HG03103 (cell line): Measurements from ENCODE around the gene XKR8.

Source experiments
- ATAC-seq: cut with Tn5 transposase; IDR thresholded peaks from one replicate; pipeline ENCODE4 v1.9.1; 2021; ENCODE audit warnings: low read depth; ENCODE audit not compliant: unreplicated experiment

Gene XKR8, protein sequence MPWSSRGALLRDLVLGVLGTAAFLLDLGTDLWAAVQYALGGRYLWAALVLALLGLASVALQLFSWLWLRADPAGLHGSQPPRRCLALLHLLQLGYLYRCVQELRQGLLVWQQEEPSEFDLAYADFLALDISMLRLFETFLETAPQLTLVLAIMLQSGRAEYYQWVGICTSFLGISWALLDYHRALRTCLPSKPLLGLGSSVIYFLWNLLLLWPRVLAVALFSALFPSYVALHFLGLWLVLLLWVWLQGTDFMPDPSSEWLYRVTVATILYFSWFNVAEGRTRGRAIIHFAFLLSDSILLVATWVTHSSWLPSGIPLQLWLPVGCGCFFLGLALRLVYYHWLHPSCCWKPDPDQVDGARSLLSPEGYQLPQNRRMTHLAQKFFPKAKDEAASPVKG

DNA sequence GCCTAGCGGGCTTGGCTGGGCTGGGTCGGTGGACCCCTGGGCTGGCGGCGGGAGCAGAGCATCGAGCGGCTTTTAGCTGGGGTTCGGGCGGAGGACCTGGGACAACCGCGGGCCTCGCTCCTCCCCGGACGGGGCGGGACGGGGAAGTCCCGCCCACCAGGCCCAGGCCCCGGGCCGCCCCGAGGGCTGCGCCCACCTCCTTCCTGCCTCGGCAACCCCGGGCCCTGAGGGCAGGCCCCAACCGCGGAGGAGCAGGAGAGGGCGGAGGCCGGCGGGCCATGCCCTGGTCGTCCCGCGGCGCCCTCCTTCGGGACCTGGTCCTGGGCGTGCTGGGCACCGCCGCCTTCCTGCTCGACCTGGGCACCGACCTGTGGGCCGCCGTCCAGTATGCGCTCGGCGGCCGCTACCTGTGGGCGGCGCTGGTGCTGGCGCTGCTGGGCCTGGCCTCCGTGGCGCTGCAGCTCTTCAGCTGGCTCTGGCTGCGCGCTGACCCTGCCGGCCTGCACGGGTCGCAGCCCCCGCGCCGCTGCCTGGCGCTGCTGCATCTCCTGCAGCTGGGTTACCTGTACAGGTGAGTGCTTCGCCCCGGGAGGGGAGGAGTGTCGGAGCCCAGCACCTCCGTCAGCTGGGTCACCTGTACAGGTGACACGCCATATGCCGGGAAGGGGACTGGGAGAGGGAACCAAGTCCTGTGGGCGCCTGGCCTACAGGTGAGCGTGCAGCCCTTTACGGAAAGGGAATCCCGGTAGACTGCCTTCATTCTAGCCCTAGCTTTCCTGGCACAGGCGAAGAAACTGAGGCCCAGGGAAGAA is at the start of gene XKR8:
Gene XKR8 (plus strand): TSS at position 182 of the 812 bp plus-strand sequence. CDS start 97 bp downstream, at position 279.
- ATAC-seq = peak; percentile 85

DNA sequence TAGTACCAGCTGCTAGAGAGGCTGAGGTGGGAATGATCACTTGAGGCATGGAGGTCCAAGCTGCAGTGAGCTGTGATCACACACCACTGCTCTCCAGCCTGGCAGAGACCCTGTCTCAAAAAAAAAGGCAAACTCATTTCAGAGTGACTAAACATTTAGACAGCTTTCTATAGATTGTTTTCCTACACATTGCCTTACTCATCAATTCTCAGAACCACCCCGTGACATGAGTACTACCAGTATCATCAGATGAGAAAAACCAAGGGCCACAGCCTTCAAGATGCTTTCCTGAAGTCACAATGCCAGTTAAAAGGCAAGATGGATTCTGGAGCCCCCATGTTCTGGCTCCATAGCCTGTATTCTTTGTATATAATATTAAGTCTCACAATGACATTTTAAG is 47.3 kb upstream of the XKR8 start:
- ATAC-seq = no peak

DNA sequence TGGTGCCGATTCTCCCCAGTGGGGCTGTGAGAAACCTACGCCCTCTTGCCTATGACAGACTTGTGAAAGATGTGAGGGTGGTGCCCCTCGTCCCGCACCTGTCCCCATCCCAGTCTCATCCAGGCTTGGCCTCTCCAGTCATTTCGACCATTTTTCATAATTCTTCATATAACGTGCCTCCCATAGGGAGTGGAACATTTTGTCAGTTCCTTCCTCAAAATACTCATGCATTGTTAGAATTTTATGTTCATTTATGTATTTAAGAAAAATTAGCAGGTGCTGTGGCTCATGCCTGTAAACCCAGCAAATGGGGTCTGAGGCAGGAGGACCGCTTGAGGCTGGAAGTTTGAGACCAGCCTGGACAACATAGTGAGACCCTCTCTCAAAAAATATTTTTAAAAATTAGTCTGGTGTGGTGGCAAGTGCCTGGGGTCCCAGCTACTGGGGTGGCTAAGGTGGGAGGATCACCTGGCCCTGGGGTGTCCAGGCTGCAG is 44.6 kb upstream of the XKR8 start:
- no peak for ATAC-seq

DNA sequence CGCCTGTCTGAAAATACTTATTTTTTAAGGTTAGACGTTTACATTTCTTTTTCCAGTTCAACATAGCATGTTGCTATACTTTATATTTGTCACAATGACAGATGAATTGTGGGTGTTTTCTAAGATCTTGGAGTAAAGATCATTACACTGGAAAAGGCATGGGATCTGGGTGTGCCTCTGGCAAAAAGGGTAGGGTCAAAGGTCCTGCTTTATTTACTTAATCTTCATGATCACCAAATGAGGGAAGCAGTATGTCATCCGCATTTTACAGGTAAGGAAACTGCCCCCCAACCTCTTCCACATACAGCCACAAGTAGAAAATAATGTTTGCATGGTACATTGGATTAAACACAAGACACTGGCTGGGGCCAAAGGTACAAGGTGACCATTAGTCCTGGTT is 37.5 kb upstream of the XKR8 start:
- no peak for ATAC-seq

DNA sequence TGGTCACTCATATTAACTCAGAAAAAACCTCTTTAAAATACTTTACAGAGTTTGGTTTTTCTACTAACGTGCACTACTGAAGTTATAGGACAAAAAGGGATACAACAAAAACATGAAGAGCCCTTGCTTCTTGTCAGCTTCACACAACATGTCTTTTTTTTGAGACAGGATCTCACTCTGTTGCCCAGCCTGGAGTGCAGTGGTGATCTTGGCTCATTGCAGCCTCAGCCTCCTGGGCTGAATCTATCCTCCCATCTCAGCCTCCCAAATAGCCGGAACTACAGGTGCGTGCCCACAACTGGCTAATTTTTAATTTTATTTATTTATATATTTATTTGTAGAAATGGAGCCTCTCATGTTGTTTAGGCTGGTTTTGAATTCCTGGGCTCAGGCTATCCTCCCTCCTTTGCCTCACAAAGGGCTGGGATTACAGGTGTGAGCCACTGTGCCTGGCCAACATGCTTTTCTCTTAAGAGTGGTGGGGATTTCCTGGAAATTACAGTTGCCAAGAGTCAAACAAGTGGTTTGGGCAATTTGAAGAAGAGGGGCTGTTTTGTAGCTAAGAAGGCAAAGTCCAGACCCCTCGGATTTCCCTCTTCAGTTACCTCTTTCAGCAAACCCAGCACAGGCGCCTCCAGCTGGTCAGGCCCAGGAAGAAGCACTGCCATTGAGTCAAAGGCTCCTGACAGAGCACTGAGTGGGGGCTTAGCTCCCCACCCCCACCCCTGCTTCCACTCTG is 31.4 kb upstream of the XKR8 start:
- no peak for ATAC-seq

DNA sequence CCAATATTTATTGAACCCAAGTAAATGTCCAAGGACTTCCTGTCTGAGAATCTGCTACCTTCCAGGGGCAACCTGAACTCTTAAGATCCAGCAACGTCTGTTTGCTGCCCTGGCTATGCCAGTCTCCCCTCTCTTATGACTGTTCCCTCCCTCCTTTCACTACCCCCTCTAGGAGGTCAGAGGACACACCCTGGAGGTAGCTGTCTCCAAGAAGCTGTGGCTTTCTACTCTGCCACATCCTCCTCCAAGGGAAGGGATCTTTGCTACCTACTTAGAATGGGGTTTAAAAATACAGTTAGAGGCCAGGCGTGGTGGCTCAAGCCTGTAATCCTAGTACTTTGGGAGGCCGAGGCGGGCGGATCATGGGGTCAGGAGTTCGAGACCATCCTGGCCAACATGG is 28.6 kb upstream of the XKR8 start:
- ATAC-seq = no peak

DNA sequence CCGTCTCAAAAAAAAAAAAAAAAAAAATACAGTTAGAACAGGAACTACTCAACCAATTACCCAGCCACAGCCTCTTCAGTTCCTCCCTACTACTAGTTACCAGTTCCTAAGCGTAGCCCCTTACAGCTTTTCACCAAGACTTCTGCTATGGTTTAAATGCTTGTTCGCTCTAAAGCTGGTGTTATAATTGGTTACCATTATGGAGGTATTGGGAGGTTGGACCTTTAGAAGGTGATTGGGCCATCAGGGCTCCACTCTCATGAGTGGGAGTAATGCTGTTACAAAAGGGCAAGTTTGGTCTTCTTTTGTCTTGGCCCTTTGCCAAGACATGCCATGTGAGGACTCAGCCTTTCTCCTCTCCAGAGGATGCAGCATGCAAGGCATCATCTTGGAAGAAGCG is 28.0 kb upstream of the XKR8 start:
- no peak for ATAC-seq

DNA sequence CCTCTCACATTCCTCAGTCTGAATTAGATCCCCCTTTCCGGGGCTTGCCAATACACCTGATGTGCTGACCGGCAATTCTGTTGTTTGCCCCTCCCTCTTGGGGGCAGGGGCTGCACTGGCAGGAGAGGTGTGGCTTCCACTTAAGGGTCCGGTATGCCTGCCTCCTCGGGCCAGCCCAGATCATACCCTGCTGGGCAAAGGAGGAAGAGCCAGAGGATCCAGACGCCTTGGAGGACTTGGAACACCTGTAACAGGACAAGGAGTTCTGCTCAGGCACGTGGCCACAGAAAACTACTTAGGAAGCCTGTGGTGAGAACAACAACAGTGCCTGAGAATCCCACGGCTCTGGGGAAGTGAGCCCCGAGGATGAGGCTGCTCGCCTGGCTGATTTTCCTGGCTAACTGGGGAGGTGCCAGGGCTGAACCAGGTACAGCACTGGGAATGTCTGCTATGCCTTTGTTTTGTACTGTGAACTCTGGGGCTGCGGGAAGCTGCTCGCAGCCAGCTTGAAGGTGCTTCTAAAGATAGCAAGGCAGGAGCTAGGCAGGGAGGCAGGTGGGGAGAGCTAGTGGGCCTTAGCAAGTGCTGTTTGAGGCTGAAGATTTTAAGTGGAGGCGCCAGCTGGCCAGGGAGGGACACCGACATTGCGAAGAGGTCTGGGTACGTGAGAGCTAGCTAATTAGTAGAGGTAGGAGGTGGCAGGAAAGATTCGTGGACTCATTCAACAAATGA is 24.8 kb upstream of the XKR8 start, which contains the start of gene SMPDL3B:
Gene SMPDL3B (plus strand): TSS at position 183 of the 732 bp plus-strand sequence. CDS start 184 bp downstream, at position 367.
- ATAC-seq = no peak

DNA sequence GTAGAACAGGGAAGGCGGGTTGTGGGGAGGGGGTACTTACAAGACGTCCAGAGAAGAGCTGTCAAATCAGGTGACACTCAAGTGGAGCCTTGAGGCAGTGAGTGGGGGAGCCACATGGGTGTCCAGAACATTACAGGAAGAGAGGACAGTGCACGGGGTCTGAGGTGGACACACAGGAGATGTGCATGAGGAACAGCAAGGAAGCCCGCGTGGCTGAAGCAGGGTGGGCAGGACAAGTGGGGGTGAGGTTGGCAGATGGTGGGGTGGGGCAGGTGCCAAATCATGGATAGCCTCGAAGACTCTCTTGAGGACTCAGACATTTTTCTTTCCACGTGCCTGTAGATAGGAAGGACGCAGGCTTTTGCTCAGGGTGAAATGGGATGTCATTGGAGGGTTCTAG is 24.1 kb upstream of the XKR8 start:
- ATAC-seq = no peak

DNA sequence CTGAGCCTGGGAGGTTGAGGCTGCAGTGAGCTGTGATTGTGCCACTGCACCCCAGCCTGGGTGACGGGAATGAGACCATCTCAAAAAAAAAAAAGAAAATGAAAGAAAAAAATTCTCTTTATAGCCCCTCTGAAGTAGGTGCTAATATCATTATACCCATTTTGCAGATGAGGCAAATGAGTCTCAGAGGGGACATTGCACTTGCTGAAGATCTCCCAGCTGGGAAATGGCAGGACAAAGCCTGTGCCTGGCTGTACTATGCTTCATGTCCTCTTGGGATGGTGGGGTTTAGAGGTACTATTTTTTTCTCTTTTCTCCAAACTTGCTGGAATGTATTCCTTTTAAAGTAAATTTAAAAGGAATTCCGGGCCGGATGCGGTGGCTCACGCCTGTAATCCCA is 23.4 kb upstream of the XKR8 start:
- no peak for ATAC-seq

DNA sequence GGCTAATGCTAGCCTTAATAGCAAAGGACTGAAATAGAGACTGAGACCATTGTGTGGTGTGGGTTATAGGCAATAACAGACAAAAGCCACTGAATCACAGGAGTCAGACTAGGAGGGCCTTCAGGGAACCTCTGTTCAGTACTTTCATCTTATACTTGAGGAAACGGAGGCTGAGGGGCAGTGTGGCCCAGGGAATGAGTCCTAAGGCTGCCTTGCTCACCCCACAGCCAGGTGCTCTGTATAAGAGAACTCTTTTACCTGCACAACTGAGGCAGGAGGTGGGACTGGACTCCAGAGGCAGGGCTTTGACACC is 22.3 kb upstream of the XKR8 start:
- no peak for ATAC-seq

DNA sequence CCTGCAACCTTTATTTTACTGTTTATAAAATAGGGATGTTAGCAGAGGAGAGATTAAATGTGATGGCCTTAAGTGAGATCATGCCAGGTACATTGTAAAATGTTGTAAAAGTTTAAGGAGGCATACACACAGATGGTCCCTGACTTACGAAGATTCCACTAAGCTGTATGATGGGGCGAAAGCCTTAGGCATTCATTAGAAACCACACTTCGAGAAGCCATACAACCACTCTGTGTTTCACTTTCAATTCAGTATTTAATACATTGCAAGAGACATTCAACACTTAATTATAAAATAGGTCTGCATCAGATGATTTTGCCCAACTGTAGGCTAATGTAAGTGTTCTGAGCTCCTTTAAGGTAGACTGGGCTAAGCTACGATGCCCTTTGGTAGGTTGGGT is 21.3 kb upstream of the XKR8 start:
- ATAC-seq = no peak

DNA sequence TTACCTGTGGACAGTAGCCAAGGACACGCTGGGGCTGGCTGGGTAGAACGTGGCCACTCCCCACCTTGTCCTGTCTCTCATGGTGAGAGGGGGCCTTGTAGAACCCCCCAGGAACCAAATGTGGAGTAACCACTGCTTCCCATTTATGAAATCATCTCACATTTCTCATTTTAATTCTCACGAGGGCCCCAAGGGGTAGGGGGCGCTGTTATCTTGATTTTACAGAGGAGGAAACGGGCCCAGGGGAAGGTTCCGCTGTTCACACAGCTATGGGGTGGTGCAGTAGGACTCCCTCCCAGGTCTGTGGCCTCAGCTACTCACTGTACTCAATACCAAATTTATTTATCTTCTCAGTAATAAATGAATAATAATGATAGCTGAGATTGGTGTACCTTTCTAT is 19.5 kb upstream of the XKR8 start:
- ATAC-seq = no peak

DNA sequence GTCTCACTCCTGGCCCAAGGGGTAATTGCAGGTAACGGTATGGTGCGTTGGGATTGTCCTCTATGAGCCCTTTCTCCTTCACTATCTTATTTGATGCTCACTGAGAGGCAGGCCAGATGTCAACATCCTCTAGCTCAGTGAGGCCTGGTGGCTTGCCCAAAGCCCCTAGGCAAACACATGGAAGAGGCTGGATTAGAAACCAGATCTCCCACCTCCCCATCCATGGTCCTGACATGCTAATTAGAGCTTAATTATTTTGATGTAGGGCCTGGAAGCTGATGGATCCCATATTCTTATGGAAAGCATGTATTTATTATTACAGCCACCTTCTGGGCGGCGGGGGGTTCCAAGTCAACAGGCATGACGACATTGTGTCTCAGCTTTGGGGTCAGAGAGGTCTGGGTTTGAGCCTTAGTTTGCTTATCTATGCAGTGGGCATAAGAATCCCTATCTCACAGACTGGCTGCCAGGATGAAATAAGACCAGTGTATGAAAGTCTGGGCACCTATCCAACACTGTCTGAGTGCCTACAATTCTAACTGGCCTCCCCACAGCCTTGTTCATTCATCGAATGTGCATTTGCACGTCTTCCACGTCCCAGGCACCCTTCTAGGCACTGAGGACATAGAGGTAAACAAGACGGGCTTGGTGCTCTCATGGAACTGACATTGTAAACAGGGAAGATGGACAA is 18.8 kb upstream of the XKR8 start:
- no peak for ATAC-seq

DNA sequence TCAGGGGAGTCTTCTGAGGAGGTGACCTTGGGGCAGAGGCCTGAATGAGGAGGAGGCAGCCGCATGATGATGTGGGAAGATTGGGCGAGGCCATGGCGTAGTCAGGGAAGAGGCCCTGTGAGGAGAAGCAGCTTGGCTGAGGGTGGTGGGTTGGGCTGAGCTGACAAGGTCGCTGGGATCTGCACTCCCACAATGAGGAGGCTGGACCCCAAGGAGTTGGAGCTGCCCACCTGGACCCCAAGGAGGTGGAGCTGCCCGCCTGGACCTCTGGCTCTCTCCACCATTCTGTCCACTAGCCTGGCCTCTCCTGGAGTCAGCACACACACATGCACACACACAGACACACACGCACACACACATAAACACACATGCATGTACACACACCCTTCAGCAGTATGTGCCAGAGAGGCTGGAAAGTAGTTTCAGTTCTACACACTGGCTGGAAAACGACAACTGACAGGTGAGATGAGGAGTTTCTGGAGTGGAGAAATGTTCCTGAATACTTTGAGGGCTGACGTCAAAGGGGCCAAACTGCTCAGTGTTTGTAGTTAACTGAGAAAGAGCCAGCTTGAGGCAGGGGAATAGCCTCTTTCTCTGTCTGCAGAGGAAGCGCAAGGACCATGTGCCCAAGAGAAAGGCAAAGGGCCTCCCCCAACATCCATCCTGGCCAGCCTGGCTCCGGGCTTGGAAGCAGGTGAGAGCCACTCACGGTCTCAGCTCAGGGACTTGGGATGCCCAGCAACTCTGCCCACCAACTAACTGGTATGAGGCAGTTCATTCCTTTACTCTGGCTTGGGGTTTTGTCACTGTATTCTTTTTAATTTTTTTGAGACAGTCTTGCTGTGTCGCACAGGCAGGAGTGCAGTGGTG is 17.9 kb upstream of the XKR8 start:
- ATAC-seq = no peak

DNA sequence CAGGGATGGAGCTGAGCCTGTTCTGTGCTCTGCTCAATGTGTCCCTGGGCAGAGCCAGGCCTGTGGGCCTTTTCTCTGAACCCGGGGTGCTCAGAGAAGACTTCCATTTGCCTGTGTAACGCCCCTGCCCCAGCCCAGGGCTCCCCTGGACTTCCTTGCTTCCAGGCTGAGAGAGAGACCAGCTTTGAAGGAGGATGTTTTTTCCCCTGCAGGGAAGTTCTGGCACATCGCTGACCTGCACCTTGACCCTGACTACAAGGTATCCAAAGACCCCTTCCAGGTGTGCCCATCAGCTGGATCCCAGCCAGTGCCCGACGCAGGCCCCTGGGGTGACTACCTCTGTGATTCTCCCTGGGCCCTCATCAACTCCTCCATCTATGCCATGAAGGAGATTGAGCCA is 14.8 kb upstream of the XKR8 start:
- ATAC-seq = no peak

DNA sequence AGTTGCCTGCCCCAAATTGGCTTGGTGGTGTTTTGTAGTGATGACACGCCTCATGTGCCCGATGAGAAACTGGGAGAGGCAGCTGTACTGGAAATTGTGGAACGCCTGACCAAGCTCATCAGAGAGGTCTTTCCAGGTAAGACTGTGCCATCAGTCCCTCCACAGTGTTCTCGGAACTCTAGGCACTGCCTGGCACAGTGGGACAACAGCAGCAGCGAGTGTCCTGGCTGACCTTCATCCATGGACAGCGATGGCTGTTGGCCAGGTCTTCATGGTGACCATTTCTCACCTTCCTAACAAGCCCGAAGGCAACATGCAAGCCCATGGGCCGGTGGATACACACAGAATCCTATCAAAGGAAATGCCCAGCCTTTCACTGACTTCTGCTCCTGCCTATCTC is 10.7 kb upstream of the XKR8 start:
- ATAC-seq = no peak

DNA sequence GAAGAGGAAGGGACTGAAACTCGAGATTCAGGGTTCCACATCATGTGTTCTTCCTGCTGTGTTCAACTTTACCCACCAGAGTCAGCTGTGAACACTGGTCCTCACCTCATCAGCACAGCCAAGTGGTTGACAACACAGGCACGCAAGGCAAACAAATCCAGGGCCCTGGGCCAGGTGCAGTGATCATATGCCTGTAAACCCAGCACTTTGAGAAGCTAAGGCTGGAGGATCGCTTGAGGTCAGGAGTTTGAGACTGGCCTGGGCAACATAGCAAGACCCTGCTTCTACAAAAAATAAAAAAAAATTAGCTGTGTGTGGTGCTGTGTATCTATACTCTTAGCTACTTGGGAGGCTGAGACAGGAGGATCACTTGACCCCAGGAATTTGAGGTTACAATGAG is 8.4 kb upstream of the XKR8 start:
- ATAC-seq = no peak

DNA sequence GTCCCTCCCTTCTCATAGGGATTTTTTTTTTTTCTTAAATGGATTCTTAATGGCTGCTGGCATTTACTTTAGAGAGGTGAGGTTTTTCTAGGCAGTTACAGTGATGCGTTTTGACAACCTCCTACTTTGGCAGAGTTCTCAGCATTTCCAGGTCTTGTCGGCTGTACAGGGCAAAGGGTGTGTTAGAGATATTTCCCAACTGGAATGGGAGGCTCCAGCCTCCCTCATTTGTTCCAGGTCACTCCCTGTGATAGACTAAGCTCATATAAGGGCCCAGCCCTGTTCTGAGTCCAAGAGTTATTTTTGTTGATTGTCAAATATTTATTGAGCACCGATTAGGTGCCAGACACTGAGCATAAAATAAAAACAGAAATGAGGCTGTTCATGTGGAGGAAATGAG is 7.6 kb upstream of the XKR8 start:
- no peak for ATAC-seq
